Transverse colon (tissue), 4 donors: ENCODE measurements around the gene FBN2.

Experiments used
- POLR2A ChIP-seq: fragments of 450-650 bp; IDR thresholded peaks from one replicate; pipeline ENCODE4 v1.6.1; 2016; ENCODE audit warnings: antibody characterized with exemption, mild to moderate bottlenecking, moderate library complexity
- POLR2AphosphoS5 ChIP-seq, 3 donors: sonication (generic); formaldehyde crosslinking; IDR thresholded peaks; one replicate each; pipeline ENCODE4 v1.6.1; 2016; ENCODE audit warnings: antibody characterized with exemption in 3 of 3
- TF ChIP-seq, protein P1 (sequence below), 5 experiments: fragments of 200-600 bp in 3 of 5; fragments of 450-650 bp in 2 of 5; sonication (generic) in 3 of 5; IDR thresholded peaks; 1 replicate in 2 of 5; 2 replicates in 3 of 5; pipeline ENCODE4 v1.5.1; 2016 to 2017; ENCODE audit warnings: antibody characterized with exemption in 5 of 5, inconsistent platforms in 3 of 5, mild to moderate bottlenecking in 2 of 5, moderate library complexity in 1 of 5

DNA sequence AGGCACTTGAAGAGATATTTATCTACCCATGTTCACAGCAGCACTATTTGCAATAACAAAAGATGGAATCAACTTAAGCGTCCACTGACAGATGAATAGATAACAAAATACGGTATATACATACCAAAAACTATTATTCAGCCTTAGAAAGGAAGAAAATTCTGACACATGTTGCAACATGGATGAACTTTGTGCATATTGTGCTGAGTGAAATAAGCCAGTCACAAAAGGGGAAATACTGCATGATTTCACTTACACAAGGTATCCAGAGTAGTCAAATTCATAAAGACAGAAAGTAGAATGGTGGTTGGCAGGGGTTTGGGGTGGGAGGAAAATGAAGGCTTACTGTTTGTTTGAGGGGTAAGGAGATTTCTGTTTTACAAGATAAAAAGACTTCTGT, 66.0 kb downstream of the FBN2 start:
- TF ChIP-seq POLR2AphosphoS5 (IDR thresholded peaks at IDR 0.05) (no peak), POLR2A (no peak)
- TF ChIP-seq, protein P1, sequence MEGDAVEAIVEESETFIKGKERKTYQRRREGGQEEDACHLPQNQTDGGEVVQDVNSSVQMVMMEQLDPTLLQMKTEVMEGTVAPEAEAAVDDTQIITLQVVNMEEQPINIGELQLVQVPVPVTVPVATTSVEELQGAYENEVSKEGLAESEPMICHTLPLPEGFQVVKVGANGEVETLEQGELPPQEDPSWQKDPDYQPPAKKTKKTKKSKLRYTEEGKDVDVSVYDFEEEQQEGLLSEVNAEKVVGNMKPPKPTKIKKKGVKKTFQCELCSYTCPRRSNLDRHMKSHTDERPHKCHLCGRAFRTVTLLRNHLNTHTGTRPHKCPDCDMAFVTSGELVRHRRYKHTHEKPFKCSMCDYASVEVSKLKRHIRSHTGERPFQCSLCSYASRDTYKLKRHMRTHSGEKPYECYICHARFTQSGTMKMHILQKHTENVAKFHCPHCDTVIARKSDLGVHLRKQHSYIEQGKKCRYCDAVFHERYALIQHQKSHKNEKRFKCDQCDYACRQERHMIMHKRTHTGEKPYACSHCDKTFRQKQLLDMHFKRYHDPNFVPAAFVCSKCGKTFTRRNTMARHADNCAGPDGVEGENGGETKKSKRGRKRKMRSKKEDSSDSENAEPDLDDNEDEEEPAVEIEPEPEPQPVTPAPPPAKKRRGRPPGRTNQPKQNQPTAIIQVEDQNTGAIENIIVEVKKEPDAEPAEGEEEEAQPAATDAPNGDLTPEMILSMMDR (IDR thresholded peaks at IDR 0.05) = no peak
